ENCODE data around the gene ARHGEF11.

Gene ARHGEF11

DNA sequence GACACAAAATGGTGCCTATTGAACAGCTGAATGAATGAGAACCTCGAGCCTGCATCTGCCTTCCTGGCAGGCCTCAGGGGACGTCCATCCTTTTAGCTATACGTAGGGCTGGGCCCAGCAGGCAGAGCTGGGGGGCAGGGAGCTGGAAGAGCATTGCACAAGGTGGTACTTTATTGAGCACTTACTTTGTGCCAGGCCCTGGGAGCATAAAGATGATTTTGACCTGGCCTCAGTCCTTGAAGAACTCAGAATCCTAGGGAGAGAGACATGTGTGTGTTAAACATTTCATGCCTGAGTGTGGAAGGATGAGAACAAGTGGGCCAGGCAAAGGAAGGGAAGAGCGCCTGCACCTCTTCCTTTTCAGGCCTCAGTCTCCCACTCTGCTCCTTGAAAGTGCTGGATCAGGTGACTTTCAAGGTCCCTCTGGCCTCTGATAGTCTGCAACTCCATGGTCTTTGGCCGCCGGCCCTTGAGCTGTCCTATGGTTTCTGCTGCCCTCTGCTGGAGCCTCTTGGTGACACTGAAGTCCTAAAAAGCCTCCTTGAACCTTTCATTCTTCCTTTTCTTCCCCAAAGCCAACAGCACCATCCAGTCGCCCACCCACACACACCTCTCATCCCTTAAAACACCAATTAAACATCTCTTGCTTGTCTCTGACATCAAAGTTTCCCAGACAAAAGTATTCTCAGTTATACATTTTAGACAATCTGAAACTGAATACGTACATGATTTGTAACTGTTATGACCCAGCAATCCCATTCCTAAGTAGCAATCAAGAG is 155.6 kb downstream of the ARHGEF11 start:
- ChIA-PET POLR2A (interaction anchor here (0.8 to 1.7 kb wide), 4 partner anchors 52 to 172 kb away, joined by 3 to 7 read pairs (median 3); partner anchors contain the start of gene PRCC), CTCF (interaction anchor here (0.7 to 4.1 kb wide), 29 partner anchors 10 to 266 kb away, joined by 3 to 38 read pairs (median 3); partner anchors contain the start of genes INSRR, LRRC71, METTL25B and NTRK1)
- DNase-seq (ENCODE audit: extremely low spot score), result peak; percentile 85
- TF ChIP-seq SP1 (IDR thresholded peaks at IDR 0.05) (no peak), FOXA1 (IDR thresholded peaks at IDR 0.05) (no peak), ARNT (IDR thresholded peaks at IDR 0.05) (no peak), CTBP1 (IDR thresholded peaks at IDR 0.05; ENCODE audit: borderline replicate concordance) (no peak), FOXM1 (IDR thresholded peaks at IDR 0.05; ENCODE audit: borderline replicate concordance) (no peak), ELF4 (IDR thresholded peaks at IDR 0.05) (no peak), BHLHE40 (IDR thresholded peaks at IDR 0.05; ENCODE audit: borderline replicate concordance) (no peak), FOXK2 (IDR thresholded peaks at IDR 0.05) (no peak), ZNF384 (IDR thresholded peaks at IDR 0.05) (no peak), L3MBTL2 (conservative IDR thresholded peaks at IDR 0.05) (no peak), TARDBP (IDR thresholded peaks at IDR 0.05) (no peak), SUZ12 (IDR thresholded peaks at IDR 0.05) (no peak), NFRKB (IDR thresholded peaks at IDR 0.05) (no peak), LEF1 (IDR thresholded peaks at IDR 0.05; ENCODE audit: borderline replicate concordance) (no peak), HDGF (IDR thresholded peaks at IDR 0.05; ENCODE audit: borderline replicate concordance) (no peak)
- TF ChIP-seq, protein P1, sequence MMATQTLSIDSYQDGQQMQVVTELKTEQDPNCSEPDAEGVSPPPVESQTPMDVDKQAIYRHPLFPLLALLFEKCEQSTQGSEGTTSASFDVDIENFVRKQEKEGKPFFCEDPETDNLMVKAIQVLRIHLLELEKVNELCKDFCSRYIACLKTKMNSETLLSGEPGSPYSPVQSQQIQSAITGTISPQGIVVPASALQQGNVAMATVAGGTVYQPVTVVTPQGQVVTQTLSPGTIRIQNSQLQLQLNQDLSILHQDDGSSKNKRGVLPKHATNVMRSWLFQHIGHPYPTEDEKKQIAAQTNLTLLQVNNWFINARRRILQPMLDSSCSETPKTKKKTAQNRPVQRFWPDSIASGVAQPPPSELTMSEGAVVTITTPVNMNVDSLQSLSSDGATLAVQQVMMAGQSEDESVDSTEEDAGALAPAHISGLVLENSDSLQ (IDR thresholded peaks at IDR 0.05), result no peak

DNA sequence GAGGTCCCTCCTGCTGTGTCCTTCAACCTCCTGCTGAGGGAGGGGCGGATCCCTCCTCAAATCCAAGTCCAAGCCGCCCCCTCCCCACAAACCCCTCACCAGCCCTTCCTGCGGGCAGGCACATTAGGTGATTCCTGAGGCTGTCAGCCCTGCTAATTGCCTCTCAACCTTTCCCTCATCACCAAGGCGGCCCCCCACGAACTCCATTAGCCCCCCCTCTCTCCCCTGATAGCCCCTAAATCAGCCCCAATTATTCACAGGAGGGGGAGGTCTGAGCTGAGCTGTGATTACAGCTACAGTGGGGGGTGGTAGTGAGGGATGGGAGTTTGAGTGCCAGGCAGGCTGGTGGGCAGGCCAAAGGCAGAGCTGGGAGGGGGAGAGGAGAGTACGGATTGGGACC is 157.8 kb downstream of the ARHGEF11 start:
- no peak for TF ChIP-seq SP1 (IDR thresholded peaks at IDR 0.05)
- no peak for TF ChIP-seq L3MBTL2 (conservative IDR thresholded peaks at IDR 0.05)
- no peak for TF ChIP-seq SUZ12 (IDR thresholded peaks at IDR 0.05)
- TF ChIP-seq BHLHE40 (IDR thresholded peaks at IDR 0.05; ENCODE audit: borderline replicate concordance), result no peak
- no peak for TF ChIP-seq CTBP1 (IDR thresholded peaks at IDR 0.05; ENCODE audit: borderline replicate concordance)
- no peak for TF ChIP-seq HDGF (IDR thresholded peaks at IDR 0.05; ENCODE audit: borderline replicate concordance)
- TF ChIP-seq TARDBP (IDR thresholded peaks at IDR 0.05), result no peak
- no peak for TF ChIP-seq FOXM1 (IDR thresholded peaks at IDR 0.05; ENCODE audit: borderline replicate concordance)
- no peak for TF ChIP-seq NFRKB (IDR thresholded peaks at IDR 0.05)
- no peak for TF ChIP-seq ARNT (IDR thresholded peaks at IDR 0.05)
- TF ChIP-seq FOXA1 (IDR thresholded peaks at IDR 0.05), result no peak
- TF ChIP-seq ZNF384 (IDR thresholded peaks at IDR 0.05), result no peak
- TF ChIP-seq, protein P1 (IDR thresholded peaks at IDR 0.05), result no peak
- TF ChIP-seq ELF4 (IDR thresholded peaks at IDR 0.05), result no peak
- no peak for DNase-seq (ENCODE audit: extremely low spot score)
- CTCF ChIA-PET, result interaction anchor here (1.1 to 2.1 kb wide), 9 partner anchors 23 to 198 kb away, joined by 3 to 11 read pairs (median 5); partner anchors contain the start of gene LRRC71
- POLR2A ChIA-PET, result interaction anchor here (0.9 kb wide), 1 partner anchor 159 kb away, joined by 4 read pairs; the partner anchor contains the start of genes ISG20L2 and METTL25B

DNA sequence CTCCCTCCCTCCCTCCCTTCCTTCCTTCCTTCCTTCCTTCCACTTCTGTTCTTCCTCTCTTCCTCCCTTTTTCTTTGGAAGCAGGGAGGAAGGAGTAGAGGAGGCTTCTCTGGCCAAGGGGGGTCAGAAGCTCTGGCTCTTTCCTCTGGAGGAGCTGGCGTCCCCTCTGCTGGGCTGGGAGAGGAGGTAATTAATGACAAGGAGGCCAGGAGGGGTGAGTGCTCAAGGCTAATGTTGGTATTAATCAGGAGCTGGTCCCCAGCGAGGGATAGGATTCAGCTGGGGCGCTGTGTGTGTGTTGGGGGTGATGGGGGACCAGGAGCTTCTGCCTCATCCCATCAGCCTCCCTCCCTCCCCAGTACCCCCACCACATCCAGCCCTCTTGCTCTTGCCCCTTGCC is 158.2 kb downstream of the ARHGEF11 start:
- ChIA-PET POLR2A (interaction anchor here (0.5 kb wide), 1 partner anchor 226 kb away, joined by 4 read pairs; no protein-coding TSS in a partner anchor), CTCF (interaction anchor here (1.1 to 2.1 kb wide), 9 partner anchors 23 to 198 kb away, joined by 3 to 11 read pairs (median 5); partner anchors contain the start of gene LRRC71)
- TF ChIP-seq, protein P1 (IDR thresholded peaks at IDR 0.05), result no peak
- TF ChIP-seq BHLHE40 (IDR thresholded peaks at IDR 0.05; ENCODE audit: borderline replicate concordance) (no peak), ELF4 (IDR thresholded peaks at IDR 0.05) (no peak), SP1 (IDR thresholded peaks at IDR 0.05) (no peak), ZNF384 (IDR thresholded peaks at IDR 0.05) (no peak), FOXA1 (IDR thresholded peaks at IDR 0.05) (no peak), FOXM1 (IDR thresholded peaks at IDR 0.05; ENCODE audit: borderline replicate concordance) (no peak), L3MBTL2 (conservative IDR thresholded peaks at IDR 0.05) (no peak), ARNT (IDR thresholded peaks at IDR 0.05) (no peak), NFRKB (IDR thresholded peaks at IDR 0.05) (no peak), SUZ12 (IDR thresholded peaks at IDR 0.05) (no peak), TARDBP (IDR thresholded peaks at IDR 0.05) (no peak), LEF1 (IDR thresholded peaks at IDR 0.05; ENCODE audit: borderline replicate concordance) (no peak), FOXK2 (IDR thresholded peaks at IDR 0.05) (no peak), HDGF (IDR thresholded peaks at IDR 0.05; ENCODE audit: borderline replicate concordance) (no peak), CTBP1 (IDR thresholded peaks at IDR 0.05; ENCODE audit: borderline replicate concordance) (no peak)
- DNase-seq (ENCODE audit: extremely low spot score), result no peak

DNA sequence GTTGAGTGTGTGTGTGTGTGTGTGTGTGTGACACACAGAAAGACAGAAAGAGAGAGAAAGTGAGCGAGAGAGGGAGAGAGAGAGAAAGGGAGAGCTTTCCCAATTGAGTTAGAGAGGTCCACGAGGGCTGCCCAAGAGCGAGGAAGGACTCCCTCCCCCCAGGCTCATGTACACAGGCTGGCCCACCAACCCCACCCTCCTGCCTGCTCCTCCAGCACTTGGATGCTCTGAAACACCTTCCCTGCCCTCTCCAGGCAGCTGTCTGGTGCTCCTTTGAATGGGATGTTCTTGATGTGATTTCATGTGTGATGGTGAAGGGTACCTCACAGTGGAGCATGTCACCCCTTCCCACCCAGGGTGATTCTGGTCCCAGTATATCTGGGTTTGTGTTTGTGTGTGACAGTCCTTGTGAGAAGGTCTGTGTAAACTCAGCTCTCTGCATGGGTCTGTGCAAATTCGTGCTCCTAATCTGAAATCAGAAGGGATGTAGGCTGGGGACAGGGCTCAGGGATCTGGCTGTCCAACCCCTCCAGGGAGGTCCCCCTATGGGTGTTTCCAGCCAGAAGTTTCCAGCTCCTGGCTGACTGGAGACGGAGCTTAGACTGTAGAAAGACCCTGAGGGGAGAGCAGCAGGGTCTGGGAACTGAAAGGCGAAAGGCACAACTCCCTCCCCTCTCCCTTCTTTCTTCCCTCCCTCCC is 158.8 kb downstream of the ARHGEF11 start:
- CTCF ChIA-PET, result interaction anchor here (1.1 to 2.1 kb wide), 8 partner anchors 27 to 226 kb away, joined by 3 to 11 read pairs (median 6); partner anchors contain the start of gene LRRC71
- no peak for TF ChIP-seq HDGF (IDR thresholded peaks at IDR 0.05; ENCODE audit: borderline replicate concordance)
- TF ChIP-seq NFRKB (IDR thresholded peaks at IDR 0.05), result no peak
- TF ChIP-seq L3MBTL2 (conservative IDR thresholded peaks at IDR 0.05), result no peak
- no peak for TF ChIP-seq SUZ12 (IDR thresholded peaks at IDR 0.05)
- POLR2A ChIA-PET, result interaction anchor here (0.5 kb wide), 1 partner anchor 226 kb away, joined by 4 read pairs; no protein-coding TSS in a partner anchor
- DNase-seq (ENCODE audit: extremely low spot score), result no peak

DNA sequence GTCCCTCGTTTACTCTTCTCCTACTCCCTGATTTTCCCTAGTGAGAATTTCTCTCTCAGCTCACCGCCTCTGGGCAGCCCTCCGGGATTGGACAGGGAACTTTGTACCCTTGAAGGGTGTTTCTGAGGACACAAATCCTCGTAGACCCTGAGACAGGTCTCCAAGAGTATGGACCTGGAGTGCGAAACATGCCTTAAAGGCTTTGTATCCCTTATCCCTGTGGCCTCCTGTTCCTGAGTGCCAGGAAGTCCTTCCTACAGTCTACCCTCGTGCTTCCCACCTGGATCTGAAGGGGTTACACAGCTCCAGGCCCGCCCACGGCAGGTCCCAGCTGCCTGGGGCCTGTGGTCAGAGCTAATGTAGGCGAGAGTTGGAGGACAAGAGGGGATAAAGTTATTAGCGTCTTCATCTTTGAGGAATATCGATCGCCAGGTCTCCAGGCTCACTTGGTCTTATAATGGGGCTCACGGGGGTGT is 159.6 kb downstream of the ARHGEF11 start:
- no peak for TF ChIP-seq FOXM1 (IDR thresholded peaks at IDR 0.05; ENCODE audit: borderline replicate concordance)
- TF ChIP-seq, protein P1 (IDR thresholded peaks at IDR 0.05), result no peak
- no peak for TF ChIP-seq ARNT (IDR thresholded peaks at IDR 0.05)
- no peak for TF ChIP-seq L3MBTL2 (conservative IDR thresholded peaks at IDR 0.05)
- TF ChIP-seq ELF4 (IDR thresholded peaks at IDR 0.05), result no peak
- TF ChIP-seq FOXK2 (IDR thresholded peaks at IDR 0.05), result no peak
- no peak for TF ChIP-seq TARDBP (IDR thresholded peaks at IDR 0.05)
- no peak for TF ChIP-seq ZNF384 (IDR thresholded peaks at IDR 0.05)
- no peak for TF ChIP-seq CTBP1 (IDR thresholded peaks at IDR 0.05; ENCODE audit: borderline replicate concordance)
- TF ChIP-seq SUZ12 (IDR thresholded peaks at IDR 0.05), result no peak
- no peak for TF ChIP-seq BHLHE40 (IDR thresholded peaks at IDR 0.05; ENCODE audit: borderline replicate concordance)
- TF ChIP-seq FOXA1 (IDR thresholded peaks at IDR 0.05), result no peak
- no peak for TF ChIP-seq LEF1 (IDR thresholded peaks at IDR 0.05; ENCODE audit: borderline replicate concordance)
- no peak for TF ChIP-seq NFRKB (IDR thresholded peaks at IDR 0.05)
- no peak for TF ChIP-seq SP1 (IDR thresholded peaks at IDR 0.05)
- TF ChIP-seq HDGF (IDR thresholded peaks at IDR 0.05; ENCODE audit: borderline replicate concordance), result no peak
- ChIA-PET POLR2A (no interaction called here), CTCF (interaction anchor here (1.5 to 2.1 kb wide), 2 partner anchors 160 to 225 kb away, joined by 3 to 11 read pairs; no protein-coding TSS in a partner anchor)
- DNase-seq (ENCODE audit: extremely low spot score), result no peak
